ENCODE data around the gene MST1. TPM values are rescaled to one million over a fixed set of nuclear protein-coding genes. Genes with fewer than 3 reads are reported as not detected.
A peak's percentile ranks its signal among the peaks of the same experiment; 100 is the strongest.

MST1 gene
- total and polyA plus RNA-seq, 4 experiments from 2014 or later: 0.94 to 10.2 (median 6.3) TPM; not detected in 1

- Mint-ChIP-seq H3K27ac (peak overlapping the region in 1 of 7 donors; percentile 85), H3K4me1 (no peaks in the 10 kb centered on the region), H3K27me3 (peaks cover 0 to 3% of the 10 kb centered on the region in 2 donors), H3K36me3 (no peaks in the 10 kb centered on the region), H3K9me3 (no peaks in the 10 kb centered on the region), H3K4me3 (no peak overlapping the region)
- Histone ChIP-seq H3K4me3 (ENCODE audit: low read length in 2 of 2) (no peak overlapping the region), H3K4me1 (ENCODE audit: insufficient read depth, low read length) (no peaks in the 10 kb centered on the region), H3K27ac (ENCODE audit: low read depth, low read length) (no peak overlapping the region), H3K27me3 (ENCODE audit: insufficient read depth, low read length) (no peaks in the 10 kb centered on the region), H3K36me3 (ENCODE audit: insufficient read depth, low read length) (no peaks in the 10 kb centered on the region), H3K9me3 (ENCODE audit: control insufficient read depth in 1 of 2, low read length in 2 of 2) (no peaks in the 10 kb centered on the region)
- intact Hi-C loops (cut with micrococcal nuclease): no loop called here
- ChIA-PET CTCF (ENCODE audit: partially characterized antibody) (interaction anchor here (2.3 kb wide), 1 partner anchor 114 kb away, joined by 10 read pairs; no protein-coding TSS in a partner anchor), POLR2A (ENCODE audit: partially characterized antibody) (no interaction called here)
- no peak for DNase-seq
These were observed 35.7 kb downstream of the MST1 start for GRCh38 chr3:49653621-49654020.

- no peak overlapping the region for H3K4me3 ChIP-seq (ENCODE audit: low read length in 2 of 2)
- ChIA-PET POLR2A (ENCODE audit: partially characterized antibody) (no interaction called here), CTCF (ENCODE audit: partially characterized antibody) (interaction anchor here (2.3 kb wide), 1 partner anchor 113 kb away, joined by 10 read pairs; no protein-coding TSS in a partner anchor)
- no peaks in the 10 kb centered on the region for H3K36me3 ChIP-seq (ENCODE audit: insufficient read depth, low read length)
- peaks cover 0 to 3% of the 10 kb centered on the region in 2 donors for H3K27me3 Mint-ChIP-seq
- intact Hi-C loops (cut with micrococcal nuclease): no loop called here
- no peak overlapping the region for H3K27ac ChIP-seq (ENCODE audit: low read depth, low read length)
- no peaks in the 10 kb centered on the region for H3K9me3 Mint-ChIP-seq
- H3K27ac Mint-ChIP-seq: no peak overlapping the region
- H3K4me1 ChIP-seq (ENCODE audit: insufficient read depth, low read length): no peaks in the 10 kb centered on the region
- no peak for DNase-seq
- no peaks in the 10 kb centered on the region for H3K4me1 Mint-ChIP-seq
- H3K9me3 ChIP-seq (ENCODE audit: control insufficient read depth in 1 of 2, low read length in 2 of 2): no peaks in the 10 kb centered on the region
- no peaks in the 10 kb centered on the region for H3K36me3 Mint-ChIP-seq
- H3K27me3 ChIP-seq (ENCODE audit: insufficient read depth, low read length): no peaks in the 10 kb centered on the region
- no peak overlapping the region for H3K4me3 Mint-ChIP-seq
These were observed 36.3 kb downstream of the MST1 start for GRCh38 chr3:49652903-49653415.

- ChIA-PET CTCF (ENCODE audit: partially characterized antibody) (interaction anchor here (2.3 kb wide), 1 partner anchor 113 kb away, joined by 10 read pairs; no protein-coding TSS in a partner anchor), POLR2A (ENCODE audit: partially characterized antibody) (no interaction called here)
- intact Hi-C loops (cut with micrococcal nuclease): no loop called here
- Mint-ChIP-seq H3K4me3 (peak overlapping the region in 1 of 8 donors; percentile 36), H3K27ac (no peak overlapping the region), H3K4me1 (no peaks in the 10 kb centered on the region), H3K27me3 (peaks cover 0 to 3% of the 10 kb centered on the region in 2 donors), H3K36me3 (no peaks in the 10 kb centered on the region), H3K9me3 (no peaks in the 10 kb centered on the region)
- Histone ChIP-seq H3K27me3 (ENCODE audit: insufficient read depth, low read length) (no peaks in the 10 kb centered on the region), H3K27ac (ENCODE audit: low read depth, low read length) (no peak overlapping the region), H3K36me3 (ENCODE audit: insufficient read depth, low read length) (no peaks in the 10 kb centered on the region), H3K4me3 (ENCODE audit: low read length in 2 of 2) (no peak overlapping the region), H3K9me3 (ENCODE audit: control insufficient read depth in 1 of 2, low read length in 2 of 2) (no peaks in the 10 kb centered on the region), H3K4me1 (ENCODE audit: insufficient read depth, low read length) (no peaks in the 10 kb centered on the region)
- no peak for DNase-seq
These were observed 36.9 kb downstream of the MST1 start for GRCh38 chr3:49652218-49652902.

GRCh38 chr3:49650637-49651036 lies 38.6 kb downstream of the MST1 start:
- peak overlapping the region in 1 of 7 donors; percentile 1 for H3K27ac Mint-ChIP-seq
- H3K4me3 Mint-ChIP-seq: no peak overlapping the region
- H3K9me3 Mint-ChIP-seq: no peaks in the 10 kb centered on the region
- H3K27me3 Mint-ChIP-seq: no peaks in the 10 kb centered on the region
- Histone ChIP-seq H3K9me3 (ENCODE audit: control insufficient read depth in 1 of 2, low read length in 2 of 2) (no peaks in the 10 kb centered on the region), H3K27me3 (ENCODE audit: insufficient read depth, low read length) (no peaks in the 10 kb centered on the region), H3K27ac (ENCODE audit: low read depth, low read length) (no peak overlapping the region), H3K4me3 (ENCODE audit: low read length in 2 of 2) (no peak overlapping the region), H3K36me3 (ENCODE audit: insufficient read depth, low read length) (no peaks in the 10 kb centered on the region), H3K4me1 (ENCODE audit: insufficient read depth, low read length) (no peaks in the 10 kb centered on the region)
- POLR2A ChIA-PET (ENCODE audit: partially characterized antibody): no interaction called here
- DNase-seq: no peak
- CTCF ChIA-PET (ENCODE audit: partially characterized antibody): no interaction called here
- intact Hi-C loops (cut with micrococcal nuclease): no loop called here
- no peaks in the 10 kb centered on the region for H3K4me1 Mint-ChIP-seq
- no peaks in the 10 kb centered on the region for H3K36me3 Mint-ChIP-seq

DNA sequence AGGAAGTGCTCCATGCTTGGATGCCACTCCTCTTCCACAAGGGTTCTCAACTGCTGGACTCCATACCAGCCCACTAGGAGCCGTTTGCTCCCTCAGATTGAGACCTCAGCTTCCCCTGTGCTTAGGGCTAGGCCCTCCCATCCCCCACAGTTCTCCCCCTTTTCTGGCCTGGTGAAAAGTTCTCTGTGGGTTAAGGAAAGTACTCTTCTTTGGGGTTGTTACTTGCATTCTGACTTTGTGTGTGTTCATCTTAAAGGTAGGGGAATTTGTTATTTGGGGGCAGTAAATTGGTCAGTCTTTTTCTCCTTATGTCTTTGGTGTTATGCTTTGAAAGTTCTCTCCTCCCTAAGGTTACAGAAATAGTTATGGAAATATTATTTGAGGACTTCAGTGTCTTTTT lies 39.1 kb downstream of the MST1 start:
- Histone ChIP-seq H3K4me1 (ENCODE audit: insufficient read depth, low read length) (no peaks in the 10 kb centered on the region), H3K4me3 (ENCODE audit: low read length in 2 of 2) (no peak overlapping the region), H3K27me3 (ENCODE audit: insufficient read depth, low read length) (no peaks in the 10 kb centered on the region), H3K9me3 (ENCODE audit: control insufficient read depth in 1 of 2, low read length in 2 of 2) (no peaks in the 10 kb centered on the region), H3K36me3 (ENCODE audit: insufficient read depth, low read length) (no peaks in the 10 kb centered on the region), H3K27ac (ENCODE audit: low read depth, low read length) (no peak overlapping the region)
- ChIA-PET POLR2A (ENCODE audit: partially characterized antibody) (no interaction called here), CTCF (ENCODE audit: partially characterized antibody) (no interaction called here)
- Mint-ChIP-seq H3K9me3 (no peaks in the 10 kb centered on the region), H3K27ac (peak overlapping the region in 1 of 7 donors; percentile 1), H3K36me3 (no peaks in the 10 kb centered on the region), H3K4me1 (no peaks in the 10 kb centered on the region), H3K27me3 (no peaks in the 10 kb centered on the region), H3K4me3 (no peak overlapping the region)
- intact Hi-C loops (cut with micrococcal nuclease): no loop called here
- no peak for DNase-seq

DNA sequence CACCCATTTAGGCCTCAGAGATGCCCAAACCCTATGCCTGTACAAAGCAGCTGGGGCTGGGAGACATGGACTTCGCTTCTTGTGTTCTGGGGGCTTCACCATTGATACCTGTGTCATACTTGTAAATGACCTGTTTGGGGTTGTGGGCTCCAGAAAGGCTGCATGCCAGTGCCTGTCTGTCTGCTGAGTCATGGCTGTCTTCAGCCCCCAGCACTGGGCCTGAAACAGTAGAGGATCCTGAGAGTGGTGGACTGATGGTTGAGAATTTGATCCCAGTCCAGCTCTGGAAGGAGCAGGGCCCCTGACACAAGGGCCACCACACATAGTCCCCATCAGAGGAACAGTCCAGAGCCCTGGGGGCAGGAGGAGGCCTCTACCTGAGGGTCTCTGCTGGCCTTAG lies 39.7 kb downstream of the MST1 start:
- Histone ChIP-seq H3K36me3 (ENCODE audit: insufficient read depth, low read length) (no peaks in the 10 kb centered on the region), H3K27me3 (ENCODE audit: insufficient read depth, low read length) (no peaks in the 10 kb centered on the region), H3K27ac (ENCODE audit: low read depth, low read length) (no peak overlapping the region), H3K4me1 (ENCODE audit: insufficient read depth, low read length) (no peaks in the 10 kb centered on the region), H3K9me3 (ENCODE audit: control insufficient read depth in 1 of 2, low read length in 2 of 2) (no peaks in the 10 kb centered on the region), H3K4me3 (ENCODE audit: low read length in 2 of 2) (no peak overlapping the region)
- no peak overlapping the region for H3K4me3 Mint-ChIP-seq
- H3K9me3 Mint-ChIP-seq: no peaks in the 10 kb centered on the region
- no peak overlapping the region for H3K27ac Mint-ChIP-seq
- no peak for DNase-seq
- POLR2A ChIA-PET (ENCODE audit: partially characterized antibody): no interaction called here
- no peaks in the 10 kb centered on the region for H3K36me3 Mint-ChIP-seq
- no peaks in the 10 kb centered on the region for H3K4me1 Mint-ChIP-seq
- intact Hi-C loops (cut with micrococcal nuclease): no loop called here
- CTCF ChIA-PET (ENCODE audit: partially characterized antibody): interaction anchor here (1.9 kb wide), 1 partner anchor 110 kb away, joined by 4 read pairs; no protein-coding TSS in a partner anchor
- no peaks in the 10 kb centered on the region for H3K27me3 Mint-ChIP-seq

DNA sequence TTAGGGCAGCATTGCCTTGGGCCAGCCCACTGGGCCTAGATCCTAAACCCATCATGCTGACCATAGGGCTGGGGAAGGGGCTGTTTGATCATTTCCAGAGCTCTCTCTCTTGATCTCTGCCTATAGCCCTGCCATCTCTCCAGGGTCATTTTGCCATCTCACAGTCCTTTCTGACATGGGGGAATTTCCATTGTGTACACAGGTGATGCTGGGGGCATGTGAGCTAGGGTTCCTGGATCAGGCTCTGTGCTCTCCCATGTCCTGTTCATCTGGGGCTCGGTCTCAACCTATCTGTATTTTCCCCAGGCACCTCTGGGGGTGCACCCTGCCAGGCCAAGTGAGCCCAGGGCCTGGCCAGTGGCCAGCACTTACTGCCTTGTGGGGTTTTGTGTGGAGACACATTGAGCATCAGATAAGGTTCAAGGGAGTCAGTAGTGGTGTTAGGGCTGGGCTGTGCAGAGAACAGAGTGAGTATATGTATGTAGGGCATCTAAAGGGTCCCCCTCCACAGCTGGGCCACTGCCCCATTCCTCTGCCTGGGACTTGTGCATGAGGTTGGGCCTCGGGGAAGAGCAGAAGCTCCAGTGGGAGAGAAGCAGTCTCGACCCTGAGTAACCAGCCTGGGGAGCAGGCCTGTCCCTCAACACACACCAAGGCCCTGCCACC lies 40.8 kb downstream of the MST1 start:
- H3K27me3 ChIP-seq (ENCODE audit: insufficient read depth, low read length): no peaks in the 10 kb centered on the region
- Mint-ChIP-seq H3K36me3 (no peaks in the 10 kb centered on the region), H3K4me3 (no peak overlapping the region), H3K4me1 (no peaks in the 10 kb centered on the region), H3K9me3 (no peaks in the 10 kb centered on the region), H3K27ac (no peak overlapping the region), H3K27me3 (no peaks in the 10 kb centered on the region)
- POLR2A ChIA-PET (ENCODE audit: partially characterized antibody): no interaction called here
- intact Hi-C loops (cut with micrococcal nuclease): no loop called here
- no peak for DNase-seq
- no peak overlapping the region for H3K27ac ChIP-seq (ENCODE audit: low read depth, low read length)
- H3K36me3 ChIP-seq (ENCODE audit: insufficient read depth, low read length): no peaks in the 10 kb centered on the region
- no peaks in the 10 kb centered on the region for H3K9me3 ChIP-seq (ENCODE audit: control insufficient read depth in 1 of 2, low read length in 2 of 2)
- H3K4me3 ChIP-seq (ENCODE audit: low read length in 2 of 2): no peak overlapping the region
- H3K4me1 ChIP-seq (ENCODE audit: insufficient read depth, low read length): no peaks in the 10 kb centered on the region
- CTCF ChIA-PET (ENCODE audit: partially characterized antibody): interaction anchor here (1.9 kb wide), 1 partner anchor 109 kb away, joined by 4 read pairs; no protein-coding TSS in a partner anchor
